WTC11 (cell line): Measurements from ENCODE around the gene CA5A. TPM values are rescaled to one million over a fixed set of nuclear protein-coding genes. Genes with fewer than 3 reads are reported as not detected.

Experiments
- ATAC-seq: fragments of 200-7000 bp; cut with Tn5 transposase; 2 replicates; pipeline ENCODE4 v1.10.0; 2021; ENCODE audit warnings: mild to moderate bottlenecking, moderate library complexity
- CTCF ChIA-PET: fragments of 300-600 bp; sonication (Branson Sonifier 250); formaldehyde crosslinking; loops from one replicate; lab custom pipeline; 2021; ENCODE audit warnings: antibody characterized with exemption; lab: Charles Lee
- POLR2A ChIA-PET: fragments of 350-600 bp; sonication (Branson Sonifier 250); formaldehyde crosslinking; loops from one replicate; lab custom pipeline; 2021; ENCODE audit warnings: antibody characterized with exemption; lab: Charles Lee
- DNase-seq: peaks from one replicate; pipeline ENCODE4 v3.0.0; 2021; ENCODE audit warnings: low spot score
- H3K27ac Mint-ChIP-seq: 2 replicates; pipeline ENCODE4 v1.8.0; 2021; ENCODE audit warnings: mixed read lengths
- H3K27me3 Mint-ChIP-seq: 2 replicates; pipeline ENCODE4 v1.8.0; 2021; ENCODE audit warnings: low read depth, mild to moderate bottlenecking, moderate library complexity, mixed read lengths
- H3K36me3 Mint-ChIP-seq: 2 replicates; pipeline ENCODE4 v1.8.0; 2021; ENCODE audit warnings: mixed read lengths
- H3K4me1 Mint-ChIP-seq: 2 replicates; pipeline ENCODE4 v1.8.0; 2022; ENCODE audit warnings: mixed read lengths
- H3K4me3 Mint-ChIP-seq: 2 replicates; pipeline ENCODE4 v1.8.0; 2021; ENCODE audit warnings: mild to moderate bottlenecking, moderate library complexity, mixed read lengths
- H3K9me3 Mint-ChIP-seq: 2 replicates; pipeline ENCODE4 v1.8.0; 2021; ENCODE audit warnings: mixed read lengths
- ARID4B ChIP-seq: sonication (generic); formaldehyde crosslinking; IDR thresholded peaks from 2 replicates; pipeline ENCODE4 v1.8.0; 2023; ENCODE audit warnings: missing genetic modification reagents, mild to moderate bottlenecking, borderline replicate concordance
- ATF1 ChIP-seq: sonication (generic); formaldehyde crosslinking; IDR thresholded peaks from 2 replicates; pipeline ENCODE4 v1.8.1; 2023; ENCODE audit warnings: mild to moderate bottlenecking, moderate library complexity, missing genetic modification reagents
- E2F1 ChIP-seq: sonication (generic); formaldehyde crosslinking; IDR thresholded peaks from 2 replicates; pipeline ENCODE4 v1.8.0; 2022; ENCODE audit warnings: mild to moderate bottlenecking, missing genetic modification reagents
- ERG ChIP-seq: fragments of 250-450 bp; sonication (Bioruptor Pico); IDR thresholded peaks from 2 replicates; pipeline ENCODE4 v1.8.0; 2021; ENCODE audit warnings: mild to moderate bottlenecking
- ESRRA ChIP-seq: sonication (generic); formaldehyde crosslinking; IDR thresholded peaks from 2 replicates; pipeline ENCODE4 v1.8.1; 2022; ENCODE audit warnings: mild to moderate bottlenecking, missing genetic modification reagents, borderline replicate concordance
- ETV6 ChIP-seq: sonication (generic); formaldehyde crosslinking; IDR thresholded peaks from 2 replicates; pipeline ENCODE4 v1.8.1; 2022; ENCODE audit warnings: mild to moderate bottlenecking, missing genetic modification reagents
- FOXK1 ChIP-seq: sonication (generic); formaldehyde crosslinking; IDR thresholded peaks from 2 replicates; pipeline ENCODE4 v1.8.0; 2022; ENCODE audit warnings: mild to moderate bottlenecking, moderate library complexity, missing genetic modification reagents
- GTF2I ChIP-seq: fragments of 250-450 bp; sonication (Bioruptor Pico); conservative IDR thresholded peaks from 2 replicates; pipeline ENCODE4 v1.4.0; 2021; ENCODE audit warnings: mild to moderate bottlenecking
- IRF2 ChIP-seq: sonication (generic); formaldehyde crosslinking; IDR thresholded peaks from 2 replicates; pipeline ENCODE4 v1.8.0; 2022; ENCODE audit warnings: low read depth, missing genetic modification reagents, borderline replicate concordance
- JAZF1 ChIP-seq: fragments of 250-450 bp; sonication (Bioruptor Pico); IDR thresholded peaks from 2 replicates; pipeline ENCODE4 v1.9.0; 2021; ENCODE audit warnings: moderate library complexity, mild to moderate bottlenecking, inconsistent platforms
- KAT7 ChIP-seq: sonication (generic); formaldehyde crosslinking; IDR thresholded peaks from 2 replicates; pipeline ENCODE4 v1.8.1; 2023; ENCODE audit warnings: missing genetic modification reagents, mild to moderate bottlenecking, borderline replicate concordance
- MLX ChIP-seq: sonication (generic); formaldehyde crosslinking; IDR thresholded peaks from 2 replicates; pipeline ENCODE4 v1.8.1; 2023; ENCODE audit warnings: mild to moderate bottlenecking, missing genetic modification reagents, moderate library complexity
- MYBL2 ChIP-seq: sonication (generic); formaldehyde crosslinking; IDR thresholded peaks from 2 replicates; pipeline ENCODE4 v1.8.1; 2023; ENCODE audit warnings: mild to moderate bottlenecking, moderate library complexity, missing genetic modification reagents
- ZBTB21 ChIP-seq: sonication (generic); formaldehyde crosslinking; IDR thresholded peaks from 2 replicates; pipeline ENCODE4 v1.8.1; 2023; ENCODE audit warnings: mild to moderate bottlenecking, missing genetic modification reagents, borderline replicate concordance
- ZBTB43 ChIP-seq: sonication (generic); formaldehyde crosslinking; IDR thresholded peaks from 2 replicates; pipeline ENCODE4 v1.8.1; 2023; ENCODE audit warnings: mild to moderate bottlenecking, missing genetic modification reagents
- ZNF121 ChIP-seq: sonication (generic); formaldehyde crosslinking; IDR thresholded peaks from 2 replicates; pipeline ENCODE4 v1.8.0; 2023; ENCODE audit warnings: missing genetic modification reagents
- ZNF423 ChIP-seq: fragments of 250-450 bp; sonication (Bioruptor Pico); IDR thresholded peaks from 2 replicates; pipeline ENCODE4 v2.1.2; 2022; ENCODE audit warnings: mild to moderate bottlenecking, moderate library complexity
- ZNF425 ChIP-seq: fragments of 250-450 bp; sonication (Bioruptor Pico); conservative IDR thresholded peaks from 2 replicates; pipeline ENCODE4 v1.9.0; 2021; ENCODE audit warnings: mild to moderate bottlenecking
- total RNA-seq: library from RNA; stranded (reverse); gene quantifications from 3 replicates; pipeline ENCODE4 v1.2.3, GENCODE V29; 2021

Gene CA5A
- total RNA-seq, 1 experiment from 2014 or later = not detected

GRCh38 chr16:87840271-87840978 lies 95.9 kb downstream of the CA5A start (continued):
- TF ChIP-seq MYBL2 (CRISPR knock-in tag) (no peak), IRF2 (CRISPR knock-in tag) (no peak), ZBTB43 (CRISPR knock-in tag) (no peak), GTF2I (CRISPR knock-in tag) (no peak), ZBTB21 (CRISPR knock-in tag) (no peak), ARID4B (no peak), JAZF1 (CRISPR knock-in tag) (no peak)

GRCh38 chr16:87839542-87840270 lies 96.6 kb downstream of the CA5A start:
- Mint-ChIP-seq H3K4me1 (peaks cover 10% of the 10 kb centered on the region), H3K4me3 (no peak overlapping the region)
- POLR2A ChIA-PET = interaction anchor here (1.1 to 1.3 kb wide), 2 partner anchors 11 kb away, joined by 3 to 4 read pairs; no protein-coding TSS in a partner anchor
- no peak for TF ChIP-seq ESRRA (CRISPR knock-in tag)
- TF ChIP-seq ERG = no peak
- TF ChIP-seq GTF2I (CRISPR knock-in tag) = no peak
- TF ChIP-seq, all 79 proteins: peak for 0
- DNase-seq (no peak), ATAC-seq (no peak)
- no peak overlapping the region for H3K27ac Mint-ChIP-seq
- CTCF ChIA-PET = interaction anchor here (0.9 to 3.1 kb wide), 6 partner anchors 10 to 71 kb away, joined by 3 to 26 read pairs (median 8); no protein-coding TSS in a partner anchor
- peaks cover 7% of the 10 kb centered on the region for H3K36me3 Mint-ChIP-seq
- H3K9me3 Mint-ChIP-seq = no peaks in the 10 kb centered on the region
- no peaks in the 10 kb centered on the region for H3K27me3 Mint-ChIP-seq

- DNase-seq (no peak), ATAC-seq (no peak)
- Mint-ChIP-seq H3K9me3 (no peaks in the 10 kb centered on the region), H3K4me3 (no peak overlapping the region), H3K27ac (no peak overlapping the region), H3K27me3 (no peaks in the 10 kb centered on the region), H3K36me3 (peaks cover 12% of the 10 kb centered on the region), H3K4me1 (peaks cover 6% of the 10 kb centered on the region; the same call in 1 of the 2 replicates)
- ChIA-PET POLR2A (interaction anchor here (1.1 to 1.2 kb wide), 2 partner anchors 11 to 60 kb away, joined by 3 to 5 read pairs; no protein-coding TSS in a partner anchor), CTCF (interaction anchor here (0.9 to 3.1 kb wide), 5 partner anchors 11 to 70 kb away, joined by 3 to 26 read pairs (median 4); no protein-coding TSS in a partner anchor)
- TF ChIP-seq E2F1 (no peak), KAT7 (CRISPR knock-in tag) (no peak), ZNF423 (CRISPR knock-in tag) (no peak), ATF1 (CRISPR knock-in tag) (no peak), MLX (CRISPR knock-in tag) (no peak), ZNF425 (CRISPR knock-in tag) (no peak), FOXK1 (CRISPR knock-in tag) (no peak), ETV6 (no peak), ZNF121 (CRISPR knock-in tag) (no peak)
Measured at GRCh38 chr16:87838643-87839541, 97.4 kb downstream of the CA5A start.
